ENCODE results near the gene NANOS3. TPM values are rescaled to one million over a fixed set of nuclear protein-coding genes. Genes with fewer than 3 reads are reported as not detected.

NANOS3 gene
- total and polyA plus RNA-seq, 10 of the 15 experiments (the other 5 are each of a cell fraction or from before 2014, with no cell fraction given), result 0.31 to 1.7 (median 0.81) TPM

DNA sequence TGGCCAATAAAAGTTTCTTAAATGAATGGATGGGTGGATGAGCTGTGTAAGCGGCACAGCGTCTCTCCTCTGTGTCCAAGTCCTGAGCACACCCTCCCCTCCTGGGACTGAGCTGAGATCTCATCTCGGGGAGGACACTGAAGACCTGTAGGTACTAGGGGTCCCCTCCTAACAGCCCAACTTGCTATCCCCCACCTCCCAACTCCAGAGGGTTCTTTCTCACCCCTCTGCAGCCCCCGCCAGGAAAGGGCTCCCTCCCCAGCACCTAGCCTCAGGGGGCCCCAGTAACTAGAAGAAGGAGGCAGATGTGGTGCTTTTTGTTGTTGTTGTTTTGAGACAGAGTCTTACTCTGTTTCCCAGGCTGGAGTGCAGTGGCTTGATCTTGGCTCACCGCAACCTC lies 1.1 kb upstream of the NANOS3 start:
- no peaks in the 10 kb centered on the region for H4K20me1 ChIP-seq (ENCODE audit: control insufficient read depth, insufficient read depth)
- no TSS peak for BruUV-seq (replicated peaks)
- ChIA-PET RAD21 (ENCODE audit: unreplicated experiment) (no interaction called here), POLR2A (interaction anchor here (0.6 kb wide), 1 partner anchor 486 kb away, joined by 3 read pairs; no protein-coding TSS in a partner anchor), CTCF (interaction anchor here (0.9 to 6.8 kb wide), 4 partner anchors 13 to 260 kb away, joined by 3 to 43 read pairs (median 8); partner anchors contain the start of gene ASF1B), SMC1A (ENCODE audit: uncharacterized antibody, unreplicated experiment) (interaction anchor here (0.7 to 1.2 kb wide), 2 partner anchors 14 to 196 kb away, joined by 3 read pairs; no protein-coding TSS in a partner anchor)
- 55% methylated on average over 5 of the region's 5 CpGs for WGBS (ENCODE audit: insufficient coverage, insufficient replicate concordance, low lambda C conversion rate, missing lambda C conversion rate)
- H3K36me3 ChIP-seq (ENCODE audit: control insufficient read depth in 2 of 2, insufficient read depth in 2 of 2, low read length in 1 of 2), result no peaks in the 10 kb centered on the region
- ATAC-seq, result no peak
- H3K9ac ChIP-seq (ENCODE audit: control insufficient read depth, insufficient read depth, low read length), result no peak overlapping the region
- no peak for FAIRE-seq
- H3K27ac ChIP-seq (ENCODE audit: control insufficient read depth, insufficient read depth), result no peak overlapping the region
- H2AFZ ChIP-seq (ENCODE audit: control insufficient read depth, low read depth, low read length), result no peak overlapping the region
- H3K4me1 ChIP-seq (ENCODE audit: control insufficient read depth, insufficient read depth, low read length), result peaks cover 6% of the 10 kb centered on the region
- no peak overlapping the region for H3K4me2 ChIP-seq (ENCODE audit: control insufficient read depth, insufficient read depth)
- no peaks in the 10 kb centered on the region for H3K9me3 ChIP-seq (replicated peaks; ENCODE audit: control insufficient read depth, insufficient read depth, low read length)
- TF ChIP-seq EGR1 (IDR thresholded peaks at IDR 0.05; ENCODE audit: borderline replicate concordance in 1 of 2, low read depth in 2 of 2, low read length in 2 of 2) (no peak), BHLHE40 (IDR thresholded peaks at IDR 0.05; ENCODE audit: borderline replicate concordance in 1 of 2, low read depth in 2 of 2, low read length in 1 of 2) (no peak), NR2C1 (IDR thresholded peaks at IDR 0.05) (no peak), YBX1 (IDR thresholded peaks at IDR 0.05) (no peak), SP1 (IDR thresholded peaks at IDR 0.05; ENCODE audit: low read depth, low read length) (no peak), STAT1 (conservative IDR thresholded peaks at IDR 0.05) (no peak), NFIC (IDR thresholded peaks at IDR 0.05; ENCODE audit: low read depth, low read length) (no peak), CREB1 (IDR thresholded peaks at IDR 0.05; ENCODE audit: low read depth) (no peak), SREBF2 (IDR thresholded peaks at IDR 0.05; ENCODE audit: low read length) (no peak), RAD51 (IDR thresholded peaks at IDR 0.05) (no peak), MXI1 (IDR thresholded peaks at IDR 0.05; ENCODE audit: low read depth, low read length) (no peak)
- TF ChIP-seq, protein P1, sequence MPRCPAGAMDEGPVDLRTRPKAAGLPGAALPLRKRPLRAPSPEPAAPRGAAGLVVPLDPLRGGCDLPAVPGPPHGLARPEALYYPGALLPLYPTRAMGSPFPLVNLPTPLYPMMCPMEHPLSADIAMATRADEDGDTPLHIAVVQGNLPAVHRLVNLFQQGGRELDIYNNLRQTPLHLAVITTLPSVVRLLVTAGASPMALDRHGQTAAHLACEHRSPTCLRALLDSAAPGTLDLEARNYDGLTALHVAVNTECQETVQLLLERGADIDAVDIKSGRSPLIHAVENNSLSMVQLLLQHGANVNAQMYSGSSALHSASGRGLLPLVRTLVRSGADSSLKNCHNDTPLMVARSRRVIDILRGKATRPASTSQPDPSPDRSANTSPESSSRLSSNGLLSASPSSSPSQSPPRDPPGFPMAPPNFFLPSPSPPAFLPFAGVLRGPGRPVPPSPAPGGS (IDR thresholded peaks at IDR 0.05; ENCODE audit: borderline replicate concordance, insufficient read depth, low read depth, low read length, poor library complexity, severe bottlenecking), result no peak
- TF ChIP-seq, protein P2, sequence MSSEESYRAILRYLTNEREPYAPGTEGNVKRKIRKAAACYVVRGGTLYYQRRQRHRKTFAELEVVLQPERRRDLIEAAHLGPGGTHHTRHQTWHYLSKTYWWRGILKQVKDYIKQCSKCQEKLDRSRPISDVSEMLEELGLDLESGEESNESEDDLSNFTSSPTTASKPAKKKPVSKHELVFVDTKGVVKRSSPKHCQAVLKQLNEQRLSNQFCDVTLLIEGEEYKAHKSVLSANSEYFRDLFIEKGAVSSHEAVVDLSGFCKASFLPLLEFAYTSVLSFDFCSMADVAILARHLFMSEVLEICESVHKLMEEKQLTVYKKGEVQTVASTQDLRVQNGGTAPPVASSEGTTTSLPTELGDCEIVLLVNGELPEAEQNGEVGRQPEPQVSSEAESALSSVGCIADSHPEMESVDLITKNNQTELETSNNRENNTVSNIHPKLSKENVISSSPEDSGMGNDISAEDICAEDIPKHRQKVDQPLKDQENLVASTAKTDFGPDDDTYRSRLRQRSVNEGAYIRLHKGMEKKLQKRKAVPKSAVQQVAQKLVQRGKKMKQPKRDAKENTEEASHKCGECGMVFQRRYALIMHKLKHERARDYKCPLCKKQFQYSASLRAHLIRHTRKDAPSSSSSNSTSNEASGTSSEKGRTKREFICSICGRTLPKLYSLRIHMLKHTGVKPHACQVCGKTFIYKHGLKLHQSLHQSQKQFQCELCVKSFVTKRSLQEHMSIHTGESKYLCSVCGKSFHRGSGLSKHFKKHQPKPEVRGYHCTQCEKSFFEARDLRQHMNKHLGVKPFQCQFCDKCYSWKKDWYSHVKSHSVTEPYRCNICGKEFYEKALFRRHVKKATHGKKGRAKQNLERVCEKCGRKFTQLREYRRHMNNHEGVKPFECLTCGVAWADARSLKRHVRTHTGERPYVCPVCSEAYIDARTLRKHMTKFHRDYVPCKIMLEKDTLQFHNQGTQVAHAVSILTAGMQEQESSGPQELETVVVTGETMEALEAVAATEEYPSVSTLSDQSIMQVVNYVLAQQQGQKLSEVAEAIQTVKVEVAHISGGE (CRISPR knock-in tag; IDR thresholded peaks at IDR 0.05), result no peak
- no peaks in the 10 kb centered on the region for H3K27me3 ChIP-seq (replicated peaks in 1 of 2; ENCODE audit: control insufficient read depth in 2 of 2, insufficient read depth in 2 of 2, low read length in 1 of 2)
- in situ Hi-C loops (cut with MboI) (loop anchor here (25.0 kb wide), 1 partner anchor 461 kb away; no protein-coding TSS in a partner anchor), intact Hi-C loops (cut with micrococcal nuclease; ENCODE audit: unreplicated experiment) (no loop called here)
- no peak for DNase-seq (ENCODE audit: low read depth, low spot score)
- no peak overlapping the region for H3K4me3 ChIP-seq
- H3K79me2 ChIP-seq (ENCODE audit: control insufficient read depth, insufficient read depth, low read length), result no peaks in the 10 kb centered on the region
